ENCODE measurements around the gene PERP. TPM values are rescaled to one million over a fixed set of nuclear protein-coding genes. Genes with fewer than 3 reads are reported as not detected.
A peak's percentile ranks its signal among the peaks of the same experiment; 100 is the strongest.

The PERP gene
- total RNA-seq, 3 donors from 2014 or later: 47.9 to 72.9 (median 60.3) TPM

GRCh38 chr6:138116661-138116999 lies 9.4 kb upstream of the PERP start:
- Histone ChIP-seq H3K9me3 (no peaks in the 10 kb centered on the region), H3K4me1 (ENCODE audit: low read depth) (no peaks in the 10 kb centered on the region), H3K4me3 (no peak overlapping the region), H3K36me3 (ENCODE audit: low read depth) (no peaks in the 10 kb centered on the region)
- intact Hi-C loops (cut with DNase I, micrococcal nuclease): loop anchor here (5.0 to 10.0 kb wide), 3 partner anchors 171 to 398 kb away; partner anchors contain the start of gene HEBP2 (in 1 of the 2)
- ATAC-seq (no peak), DNase-seq (no peak)
- TF ChIP-seq, protein P1, sequence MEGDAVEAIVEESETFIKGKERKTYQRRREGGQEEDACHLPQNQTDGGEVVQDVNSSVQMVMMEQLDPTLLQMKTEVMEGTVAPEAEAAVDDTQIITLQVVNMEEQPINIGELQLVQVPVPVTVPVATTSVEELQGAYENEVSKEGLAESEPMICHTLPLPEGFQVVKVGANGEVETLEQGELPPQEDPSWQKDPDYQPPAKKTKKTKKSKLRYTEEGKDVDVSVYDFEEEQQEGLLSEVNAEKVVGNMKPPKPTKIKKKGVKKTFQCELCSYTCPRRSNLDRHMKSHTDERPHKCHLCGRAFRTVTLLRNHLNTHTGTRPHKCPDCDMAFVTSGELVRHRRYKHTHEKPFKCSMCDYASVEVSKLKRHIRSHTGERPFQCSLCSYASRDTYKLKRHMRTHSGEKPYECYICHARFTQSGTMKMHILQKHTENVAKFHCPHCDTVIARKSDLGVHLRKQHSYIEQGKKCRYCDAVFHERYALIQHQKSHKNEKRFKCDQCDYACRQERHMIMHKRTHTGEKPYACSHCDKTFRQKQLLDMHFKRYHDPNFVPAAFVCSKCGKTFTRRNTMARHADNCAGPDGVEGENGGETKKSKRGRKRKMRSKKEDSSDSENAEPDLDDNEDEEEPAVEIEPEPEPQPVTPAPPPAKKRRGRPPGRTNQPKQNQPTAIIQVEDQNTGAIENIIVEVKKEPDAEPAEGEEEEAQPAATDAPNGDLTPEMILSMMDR (IDR thresholded peaks at IDR 0.05): no peak

- TF ChIP-seq, protein P1 (IDR thresholded peaks at IDR 0.05): peak; percentile 25
- intact Hi-C loops (cut with DNase I, micrococcal nuclease): loop anchor here (5.0 to 10.0 kb wide), 3 partner anchors 171 to 399 kb away; partner anchors contain the start of gene HEBP2 (in 1 of the 2)
- no peaks in the 10 kb centered on the region for H3K9me3 ChIP-seq
- H3K36me3 ChIP-seq (ENCODE audit: low read depth): no peaks in the 10 kb centered on the region
- H3K4me3 ChIP-seq: no peak overlapping the region
- H3K4me1 ChIP-seq (ENCODE audit: low read depth): no peaks in the 10 kb centered on the region
- DNase-seq (peak in 1 of 3 donors; percentile 59), ATAC-seq (peak; percentile 90)
These were observed 8.8 kb upstream of the PERP start for GRCh38 chr6:138115877-138116660.

GRCh38 chr6:138115201-138115600 lies 8.0 kb upstream of the PERP start:
- H3K9me3 ChIP-seq: no peaks in the 10 kb centered on the region
- intact Hi-C loops (cut with DNase I, micrococcal nuclease): loop anchor here (5.0 to 10.0 kb wide), 3 partner anchors 172 to 400 kb away; partner anchors contain the start of gene HEBP2 (in 1 of the 2)
- no peaks in the 10 kb centered on the region for H3K36me3 ChIP-seq (ENCODE audit: low read depth)
- TF ChIP-seq, protein P1 (IDR thresholded peaks at IDR 0.05): no peak
- DNase-seq (no peak), ATAC-seq (no peak)
- no peak overlapping the region for H3K4me3 ChIP-seq
- no peaks in the 10 kb centered on the region for H3K4me1 ChIP-seq (ENCODE audit: low read depth)

DNA sequence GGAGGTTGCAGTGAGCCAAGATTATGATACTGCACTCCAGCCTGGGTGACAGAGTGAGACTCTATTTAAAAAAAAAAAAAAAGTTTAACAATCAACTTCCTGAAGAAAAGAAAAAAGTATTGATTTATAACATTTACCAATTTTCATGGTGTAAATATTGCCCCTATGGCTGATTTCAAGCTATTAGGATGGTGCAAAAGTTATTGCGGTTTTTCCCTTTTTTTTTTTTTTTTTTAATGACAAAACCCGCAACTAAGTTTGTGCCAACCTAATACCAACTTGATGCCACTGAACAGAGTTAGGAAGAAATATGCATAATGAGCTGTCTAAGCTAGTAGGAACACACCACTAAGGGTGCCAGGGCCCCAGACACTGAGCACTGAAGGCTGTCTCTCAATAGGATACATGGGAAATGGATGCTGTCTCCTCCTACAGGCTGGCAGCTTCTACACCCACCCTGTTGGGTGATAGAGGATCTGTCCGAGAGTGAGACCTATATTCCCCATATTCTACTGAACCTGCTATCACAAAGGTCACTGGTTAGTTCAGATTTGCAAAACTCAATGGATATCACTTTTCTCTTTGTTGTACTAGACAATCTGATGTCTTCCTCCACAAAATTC lies 6.5 kb upstream of the PERP start:
- no peak overlapping the region for H3K4me3 ChIP-seq
- TF ChIP-seq, protein P1 (IDR thresholded peaks at IDR 0.05): no peak
- intact Hi-C loops (cut with DNase I, micrococcal nuclease): loop anchor here in 1 of 2 donors (10.0 kb wide), 2 partner anchors 291 to 401 kb away; partner anchors contain the start of gene HEBP2

DNA sequence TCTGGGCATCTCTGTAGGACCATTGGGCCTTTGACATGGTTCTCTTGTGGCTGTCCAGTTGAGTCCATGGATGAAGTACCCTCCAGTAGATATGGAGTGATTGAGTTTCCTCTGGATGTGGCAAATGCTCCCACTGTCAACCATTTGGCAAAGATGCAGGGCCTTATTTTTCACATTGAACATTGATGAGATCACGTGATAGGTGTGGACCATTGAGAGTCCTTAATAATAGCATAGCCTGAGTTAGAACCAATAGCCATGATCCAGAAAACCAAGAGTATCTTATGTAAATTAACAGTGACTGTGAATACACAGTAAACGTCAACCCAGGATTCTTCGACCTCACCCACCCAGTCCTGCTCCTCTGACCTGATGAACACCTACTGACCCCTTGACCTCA lies 3.0 kb upstream of the PERP start:
- Histone ChIP-seq H3K9me3 (no peaks in the 10 kb centered on the region), H3K4me3 (no peak overlapping the region), H3K4me1 (ENCODE audit: low read depth) (peaks cover 6% of the 10 kb centered on the region), H3K36me3 (ENCODE audit: low read depth) (no peaks in the 10 kb centered on the region)
- TF ChIP-seq, protein P1 (IDR thresholded peaks at IDR 0.05): no peak
- intact Hi-C loops (cut with DNase I, micrococcal nuclease): loop anchor here in 1 of 2 donors (10.0 kb wide), 2 partner anchors 295 to 405 kb away; partner anchors contain the start of gene HEBP2
- ATAC-seq (no peak), DNase-seq (no peak)

More for the DNA sequence above, 6.5 kb upstream of the PERP start:
- Histone ChIP-seq H3K36me3 (ENCODE audit: low read depth) (no peaks in the 10 kb centered on the region), H3K9me3 (no peaks in the 10 kb centered on the region), H3K4me1 (ENCODE audit: low read depth) (no peaks in the 10 kb centered on the region)
- DNase-seq (no peak), ATAC-seq (no peak)
